Stimulated activated CD8-positive, alpha-beta memory T cell treated with anti-CD3 and anti-CD28 coated beads, Interleukin-12 subunit alpha, Interleukin-12 subunit beta, amount 100 ng/mL, for 1 hour (primary cell): Measurements from ENCODE around the gene GRIP2.

Experiments used
- DNase-seq: peaks from one replicate; pipeline ENCODE4 v3.0.0-alpha.2; 2020; ENCODE audit warnings: low read depth

Gene GRIP2

DNA sequence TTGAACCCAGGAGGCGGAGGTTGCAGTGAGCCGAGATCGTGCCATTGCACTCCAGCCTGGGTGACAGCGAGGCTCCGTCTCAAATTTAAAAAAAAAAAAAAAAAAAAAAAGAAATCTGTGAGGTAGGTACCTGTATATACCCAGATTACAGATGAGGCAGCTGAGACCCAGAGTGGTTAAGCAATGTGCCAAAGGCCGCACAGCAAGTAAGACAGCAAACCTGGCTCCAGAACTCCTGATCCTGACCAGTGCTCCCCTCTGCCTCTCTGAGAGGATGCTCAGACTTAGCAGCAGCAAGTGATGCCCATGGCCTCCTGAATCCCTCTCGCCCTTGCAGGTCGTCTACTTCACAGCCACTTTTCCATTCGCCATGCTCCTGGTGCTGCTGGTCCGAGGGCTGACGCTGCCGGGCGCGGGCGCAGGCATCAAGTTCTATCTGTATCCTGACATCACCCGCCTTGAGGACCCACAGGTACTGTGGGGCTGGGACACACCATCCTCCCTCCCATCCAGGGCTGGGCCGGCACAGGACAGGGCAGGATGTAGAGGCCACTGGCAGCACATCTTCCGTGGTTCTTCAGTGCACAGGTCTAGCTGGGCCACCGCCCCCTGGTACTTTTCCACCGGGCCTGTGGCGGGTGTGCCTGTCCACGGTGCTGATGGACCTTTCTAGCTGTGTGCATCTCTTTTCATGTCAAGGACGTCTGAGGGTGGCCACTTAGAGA is 73.8 kb downstream of the GRIP2 start:
- DNase-seq = no peak

DNA sequence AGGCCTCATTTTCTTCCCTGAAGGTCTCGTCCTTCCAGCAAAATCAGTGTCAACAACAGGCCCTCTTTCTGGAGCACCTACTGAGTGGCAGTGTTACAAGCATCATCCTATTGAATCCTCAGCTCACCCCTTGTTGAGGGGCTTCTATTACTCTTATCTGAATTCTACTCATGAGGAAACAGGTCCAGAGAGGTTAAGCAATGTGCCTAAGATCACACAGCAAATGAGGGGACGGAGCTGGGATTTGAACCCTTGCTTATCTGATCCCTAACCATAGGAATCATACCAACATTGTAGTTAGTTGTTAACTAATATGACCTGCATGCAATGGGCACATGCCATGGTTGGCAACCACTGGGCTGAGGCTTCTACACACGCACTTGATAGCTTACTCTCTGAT is 74.7 kb downstream of the GRIP2 start:
- no peak for DNase-seq

DNA sequence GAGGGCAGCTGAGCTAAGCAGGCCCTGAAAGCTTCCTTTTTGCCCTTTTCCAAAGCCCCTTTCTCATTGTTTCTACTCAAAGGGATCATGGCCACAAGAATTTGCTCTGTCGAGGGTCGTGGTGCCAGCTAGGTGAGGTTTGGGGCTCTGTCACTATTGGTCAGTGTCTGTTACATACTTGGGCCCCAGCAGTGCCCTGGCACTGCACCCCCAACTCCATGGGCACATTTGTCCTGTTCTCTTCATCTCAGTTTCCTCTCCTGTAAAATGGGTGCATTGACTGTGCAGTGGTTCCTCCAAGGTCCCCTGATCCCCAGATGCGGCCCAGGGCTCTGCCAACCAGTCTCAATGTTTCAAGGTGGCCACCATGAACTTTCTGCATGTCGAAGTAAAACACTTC is 75.6 kb downstream of the GRIP2 start:
- no peak for DNase-seq

DNA sequence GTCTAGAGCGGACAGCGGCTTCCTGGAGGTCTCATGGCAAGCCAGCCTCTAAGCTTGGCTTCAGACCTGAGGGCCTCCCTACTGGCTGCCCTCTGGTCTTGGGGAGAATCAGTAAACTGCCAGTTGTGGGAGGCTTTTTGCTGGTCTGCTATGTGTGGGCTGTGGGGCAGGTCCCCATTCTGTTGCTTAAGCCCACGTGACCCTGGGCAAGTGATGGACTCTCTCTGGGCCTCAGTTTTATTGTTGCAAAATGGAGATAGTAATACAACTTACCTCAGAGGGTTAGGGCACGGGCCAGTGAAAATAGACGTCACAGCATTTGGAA is 76.0 kb downstream of the GRIP2 start:
- no peak for DNase-seq

- DNase-seq = no peak
These were observed 76.6 kb downstream of the GRIP2 start for GRCh38 chr3:14463330-14464140.

- DNase-seq = no peak
These were observed 77.4 kb downstream of the GRIP2 start for GRCh38 chr3:14462738-14463137.

- DNase-seq = peak; percentile 29
These were observed 78.3 kb downstream of the GRIP2 start for GRCh38 chr3:14461748-14462324.

- DNase-seq = no peak
These were observed 79.0 kb downstream of the GRIP2 start for GRCh38 chr3:14461006-14461747.

DNA sequence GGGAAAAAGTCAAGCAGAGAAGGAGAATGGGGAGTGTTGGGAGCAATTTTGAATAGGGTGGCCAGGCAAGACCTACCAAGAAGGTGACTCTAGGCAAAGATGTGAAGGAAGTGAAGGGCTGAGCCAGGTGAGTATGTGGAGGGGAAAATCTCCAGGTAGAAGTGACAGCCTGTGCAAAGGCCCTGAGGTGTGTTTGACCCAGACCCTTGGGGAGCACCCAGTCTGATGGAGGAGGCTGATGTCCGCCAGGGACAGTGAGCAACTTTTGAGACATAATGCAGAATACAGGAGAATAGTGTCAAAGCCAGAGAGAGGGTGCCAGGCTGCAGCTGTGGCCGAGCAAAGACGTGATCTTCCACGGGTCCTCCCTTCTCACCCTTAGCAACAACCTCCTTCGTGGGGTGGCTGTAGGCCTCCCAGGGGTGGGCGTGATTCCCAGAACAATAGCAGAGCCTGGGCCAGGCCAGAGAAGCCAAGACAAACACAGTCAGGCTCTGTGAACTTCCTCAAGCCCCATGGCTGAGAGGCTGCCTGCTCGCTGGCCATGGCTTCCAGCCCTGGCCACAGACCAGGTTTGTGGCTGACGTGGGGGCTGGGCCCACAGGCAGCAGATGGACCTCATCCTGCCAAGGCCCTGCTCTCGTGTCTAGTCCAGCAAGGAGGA is 79.7 kb downstream of the GRIP2 start:
- no peak for DNase-seq

DNA sequence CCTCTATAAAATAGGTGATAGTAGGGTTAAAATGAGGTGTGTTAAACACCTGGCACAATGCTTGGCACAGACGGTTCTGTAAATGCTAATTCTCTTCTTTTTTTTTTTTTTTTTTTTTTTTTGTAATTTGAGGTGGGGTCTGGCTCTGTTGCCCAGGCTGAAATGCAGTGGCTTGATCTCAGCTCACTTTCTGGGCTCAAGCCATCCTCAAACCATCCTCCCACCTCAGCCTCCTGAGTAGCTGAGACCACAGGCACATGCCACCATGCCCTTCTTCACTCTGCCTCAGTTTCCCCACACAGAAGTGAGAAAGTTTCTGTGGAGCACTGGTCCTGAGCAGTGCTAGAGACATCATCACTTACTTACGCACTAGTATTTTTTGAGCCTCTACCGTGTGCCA is 80.4 kb downstream of the GRIP2 start:
- no peak for DNase-seq

GRCh38 chr3:14459384-14459783 is 80.8 kb downstream of the GRIP2 start:
- DNase-seq = no peak

- no peak for DNase-seq
These were observed 81.5 kb downstream of the GRIP2 start for GRCh38 chr3:14458434-14459275.

- no peak for DNase-seq
These were observed 82.1 kb downstream of the GRIP2 start for GRCh38 chr3:14457999-14458398.

GRCh38 chr3:14457481-14457880 is 82.7 kb downstream of the GRIP2 start:
- no peak for DNase-seq

GRCh38 chr3:14456794-14457193 is 83.3 kb downstream of the GRIP2 start:
- no peak for DNase-seq

DNA sequence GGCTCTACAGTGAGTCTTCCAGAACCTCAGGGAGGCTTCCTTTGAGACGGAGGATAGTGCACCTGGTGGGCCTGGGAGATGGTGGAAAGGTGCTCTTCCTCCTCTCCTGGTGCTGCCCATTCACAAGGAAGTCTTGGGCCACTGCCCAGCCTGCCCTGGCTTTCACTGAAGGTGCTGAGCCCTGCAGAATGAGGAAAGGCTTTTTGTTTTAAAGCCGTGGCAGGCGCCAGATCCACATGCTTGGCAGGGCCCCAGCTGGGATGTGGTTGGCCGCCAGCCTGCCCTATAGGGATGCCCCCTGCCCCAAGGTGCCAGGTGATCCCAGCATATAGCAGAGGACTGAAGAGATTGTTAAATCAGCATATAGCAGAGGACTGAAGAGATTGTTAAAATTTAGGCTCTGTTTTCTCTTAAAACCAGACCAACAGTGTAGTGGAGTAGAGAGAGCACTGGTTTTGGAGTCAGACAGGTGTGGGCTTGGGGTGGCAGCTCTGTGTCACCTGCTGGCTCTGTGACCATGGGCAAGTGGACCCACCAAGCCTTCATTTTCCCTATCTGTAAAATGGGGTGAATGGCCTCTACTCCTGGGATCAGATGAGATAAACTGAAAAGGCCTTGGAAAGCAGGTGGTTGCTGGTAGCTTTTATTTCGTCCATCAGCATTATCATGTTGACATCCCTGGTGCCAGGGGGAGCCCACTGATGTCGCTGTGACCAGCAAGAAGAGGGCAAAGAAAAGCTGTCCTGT is 84.4 kb downstream of the GRIP2 start:
- DNase-seq = no peak

DNA sequence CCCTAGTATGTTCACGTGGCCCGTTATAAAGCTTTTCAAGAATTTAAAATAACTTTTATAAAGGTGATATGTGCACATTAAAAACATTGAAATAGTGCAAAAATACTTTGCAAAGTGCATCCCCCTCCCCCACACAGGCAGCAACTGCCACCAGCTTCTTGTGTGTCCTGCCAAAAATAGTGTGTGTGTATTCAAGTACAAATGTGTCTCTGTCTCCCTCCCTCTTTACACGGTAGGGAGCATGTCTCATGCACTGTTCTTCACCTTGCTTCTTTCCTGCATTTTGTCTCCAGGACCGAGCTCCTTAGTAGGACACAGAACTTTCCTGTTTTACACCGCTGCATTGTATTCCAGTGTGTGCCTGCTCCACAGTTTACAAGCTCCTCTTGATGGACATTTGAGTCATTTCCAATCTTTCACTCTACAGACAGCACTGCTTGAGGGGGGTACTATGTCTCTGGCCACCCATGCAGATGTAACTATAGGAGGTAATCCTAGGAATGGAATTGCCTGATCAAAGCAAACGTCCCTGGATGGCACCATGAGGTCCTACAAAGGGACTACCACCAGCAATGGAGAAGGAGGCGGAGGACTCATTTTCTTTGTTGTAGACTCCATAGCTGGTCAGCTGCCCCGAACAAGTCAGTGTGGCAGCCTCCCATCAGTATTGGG is 85.4 kb downstream of the GRIP2 start:
- DNase-seq = no peak

- DNase-seq = no peak
These were observed 86.1 kb downstream of the GRIP2 start for GRCh38 chr3:14453876-14454638.
